Measurements from ENCODE around the gene C17orf113. TPM values are rescaled to one million over a fixed set of nuclear protein-coding genes. Genes with fewer than 3 reads are reported as not detected.

Gene C17orf113
- total RNA-seq (under 1 TPM; 0.52 to 0.94 TPM), polyA plus RNA-seq (under 1 TPM; 0.09 to 0.33 (median 0.13) TPM), total RNA-seq (0 to 2.6 (median 0.44) reads per million in 6 experiments)

DNA sequence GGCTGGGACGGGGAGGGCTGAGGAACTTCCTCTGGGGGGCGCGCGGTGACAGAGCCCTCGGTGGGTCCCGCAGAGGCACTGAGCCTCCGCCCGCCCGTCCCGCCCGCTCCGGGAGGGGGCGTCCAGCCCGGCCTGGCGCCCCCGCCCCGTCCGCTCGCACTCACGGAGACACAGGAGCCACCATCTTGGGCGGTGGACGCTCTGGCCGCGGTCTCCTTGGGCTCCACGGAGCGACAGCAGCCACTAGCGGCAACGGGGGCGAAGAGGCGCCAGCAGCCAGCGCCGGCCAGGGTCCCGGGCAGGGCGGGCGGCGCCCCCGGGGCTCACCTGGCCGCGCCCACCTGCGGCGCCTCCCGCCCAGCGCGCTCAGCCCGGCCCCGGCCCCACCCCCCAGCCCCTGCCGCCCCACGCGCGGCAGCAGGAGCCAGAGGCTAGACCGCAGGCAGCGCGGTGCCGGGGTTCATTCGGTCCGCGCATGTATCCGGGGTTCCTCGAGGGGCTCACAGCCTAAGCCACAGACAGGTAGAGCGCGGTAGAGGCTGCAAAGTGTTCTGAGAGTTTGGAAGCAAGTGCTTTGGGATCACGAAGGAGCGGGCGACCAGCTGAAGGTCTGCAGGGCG is at the start of gene C17orf113:
Gene C17orf113 (minus strand): TSS at position 209 of the 620 bp plus-strand sequence. CDS start 7,225 bp downstream, outside the sequence.
- Mint-ChIP-seq H3K9me3 (no peaks in the 10 kb centered on the region), H3K27me3 (peaks cover 9 to 47% (median 23%) of the 10 kb centered on the region in 5 donors), H3K27ac (peak within 1 kb of the TSS in 6 of 10 donors; percentile 31 to 81 (median 56)), H3K4me3 (peak within 1 kb of the TSS; percentile 67 to 89 (median 81)), H3K4me1 (peaks cover 6 to 9% (median 7%) of the 10 kb centered on the region in 4 donors), H3K36me3 (no peaks in the 10 kb centered on the region)
- DNase-seq, result peak; percentile 34 to 81 (median 55)
- peak; percentile 85 to 86 for ATAC-seq
- POLR2A ChIA-PET, result interaction anchor here (1.5 kb wide), 1 partner anchor 10 kb away, joined by 4 read pairs; no protein-coding TSS in a partner anchor

DNA sequence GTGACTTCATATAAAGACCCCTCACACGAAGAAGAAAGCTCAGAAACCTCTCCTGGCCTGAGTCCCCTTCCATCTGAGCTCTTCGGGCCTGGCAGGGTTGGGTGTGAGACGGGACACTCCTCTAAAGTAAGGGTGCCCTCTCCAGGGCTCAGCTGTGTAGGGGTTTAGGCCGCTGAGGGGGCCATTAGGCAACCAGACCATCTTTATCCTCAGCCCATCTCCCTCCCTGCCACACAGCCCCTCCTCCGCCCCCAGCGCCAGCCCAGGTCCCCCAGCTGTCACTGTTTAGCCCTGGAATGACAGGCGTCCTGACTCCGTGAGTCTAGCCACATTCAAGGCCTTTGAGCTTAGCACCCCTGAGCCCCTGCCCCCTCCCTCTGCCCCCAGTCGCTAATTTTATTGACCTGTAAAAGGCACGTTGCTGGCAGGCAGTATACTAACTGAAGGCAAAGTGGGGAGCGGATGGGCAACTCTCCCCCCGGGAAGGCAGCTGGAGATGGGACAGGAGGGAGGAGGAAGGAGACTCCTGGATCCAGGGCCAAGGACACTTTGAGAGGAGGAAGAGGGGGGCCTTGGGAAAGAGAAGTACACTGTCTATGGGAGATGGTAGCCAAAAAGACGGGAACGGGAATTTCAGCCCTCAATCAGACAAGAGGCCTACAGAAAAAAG is 48.5 kb upstream of the C17orf113 start:
- peak overlapping the region in 5 of 10 donors; percentile 11 to 68 (median 22) for H3K4me3 Mint-ChIP-seq
- H3K36me3 Mint-ChIP-seq, result peaks cover 0 to 9% (median 0%) of the 10 kb centered on the region in 3 donors
- peak overlapping the region in 2 of 10 donors; percentile 14 to 72 for H3K27ac Mint-ChIP-seq
- H3K27me3 Mint-ChIP-seq, result peaks cover 7 to 36% (median 11%) of the 10 kb centered on the region in 5 donors
- peak in 1 of 2 donors; percentile 31 for ATAC-seq
- DNase-seq, result peak in 1 of 10 donors; percentile 21
- POLR2A ChIA-PET, result interaction anchor here (0.5 to 1.3 kb wide), 2 partner anchors 12 to 1107 kb away, joined by 3 to 4 read pairs; no protein-coding TSS in a partner anchor
- H3K4me1 Mint-ChIP-seq, result peaks cover 8 to 13% (median 9%) of the 10 kb centered on the region in 4 donors
- H3K9me3 Mint-ChIP-seq, result no peaks in the 10 kb centered on the region

DNA sequence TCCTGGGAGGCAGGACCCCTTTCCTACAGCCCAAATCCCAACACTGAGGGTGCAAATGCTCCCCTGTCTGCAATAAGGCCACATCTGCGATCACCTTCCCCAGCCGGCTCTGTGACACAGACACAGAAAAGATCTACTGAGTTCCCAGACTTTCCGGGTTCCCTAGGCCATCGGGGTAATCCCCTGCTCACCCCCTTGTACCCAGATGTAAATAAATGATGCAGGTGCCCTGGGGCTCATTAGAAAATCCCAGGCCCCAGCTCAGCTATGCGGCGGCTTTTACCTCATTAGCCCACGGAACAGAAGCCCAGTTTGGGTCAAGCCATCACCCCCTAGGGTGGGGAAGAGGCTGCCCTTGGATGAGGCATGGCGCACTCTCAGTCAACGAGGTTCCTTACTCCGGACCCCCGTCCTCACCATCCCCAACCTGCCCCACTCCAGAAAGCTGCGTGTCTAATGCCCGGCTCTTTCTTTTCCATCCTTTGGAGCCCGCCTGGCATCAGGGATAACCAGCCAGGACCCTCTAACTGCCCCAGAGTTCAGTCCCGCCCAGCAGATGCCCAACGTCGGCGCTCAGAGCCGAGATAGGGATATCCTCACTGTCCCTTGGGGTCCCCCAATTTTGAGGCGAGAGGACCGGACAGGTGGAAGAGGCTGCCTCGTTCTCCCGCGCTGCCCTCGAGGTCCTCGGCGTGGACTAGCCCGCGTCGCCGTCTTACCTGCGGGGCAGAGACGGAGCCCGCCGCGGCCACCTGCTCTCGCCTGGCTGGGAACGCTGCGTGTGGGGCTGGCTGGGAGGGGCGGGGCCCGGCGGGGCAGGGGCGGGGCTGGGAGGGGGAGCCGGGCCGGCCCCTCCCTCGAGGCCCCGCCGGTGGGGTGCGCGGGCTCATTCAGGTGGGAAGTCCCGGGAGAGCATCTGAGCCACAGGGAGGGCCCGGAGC is 47.6 kb upstream of the C17orf113 start, which contains the start of gene ZNF385C:
Gene ZNF385C (minus strand): TSS at position 783 of the 941 bp plus-strand sequence. CDS start 35,417 bp downstream, outside the sequence.
- Mint-ChIP-seq H3K27ac (peak within 1 kb of the TSS in 3 of 10 donors; percentile 14 to 85 (median 72)), H3K36me3 (peaks cover 0 to 1% (median 0%) of the 10 kb centered on the region in 3 donors), H3K4me3 (peak within 1 kb of the TSS; percentile 30 to 78 (median 64)), H3K4me1 (peaks cover 8 to 13% (median 9%) of the 10 kb centered on the region in 4 donors), H3K9me3 (no peaks in the 10 kb centered on the region), H3K27me3 (peaks cover 8 to 39% (median 11%) of the 10 kb centered on the region in 5 donors)
- POLR2A ChIA-PET, result interaction anchor here (0.5 to 1.4 kb wide), 5 partner anchors 13 to 1107 kb away, joined by 3 to 5 read pairs (median 4); partner anchors contain the start of gene DHX58
- ATAC-seq (peak; percentile 78 to 93), DNase-seq (peak in 9 of 10 donors; percentile 25 to 71 (median 37))

DNA sequence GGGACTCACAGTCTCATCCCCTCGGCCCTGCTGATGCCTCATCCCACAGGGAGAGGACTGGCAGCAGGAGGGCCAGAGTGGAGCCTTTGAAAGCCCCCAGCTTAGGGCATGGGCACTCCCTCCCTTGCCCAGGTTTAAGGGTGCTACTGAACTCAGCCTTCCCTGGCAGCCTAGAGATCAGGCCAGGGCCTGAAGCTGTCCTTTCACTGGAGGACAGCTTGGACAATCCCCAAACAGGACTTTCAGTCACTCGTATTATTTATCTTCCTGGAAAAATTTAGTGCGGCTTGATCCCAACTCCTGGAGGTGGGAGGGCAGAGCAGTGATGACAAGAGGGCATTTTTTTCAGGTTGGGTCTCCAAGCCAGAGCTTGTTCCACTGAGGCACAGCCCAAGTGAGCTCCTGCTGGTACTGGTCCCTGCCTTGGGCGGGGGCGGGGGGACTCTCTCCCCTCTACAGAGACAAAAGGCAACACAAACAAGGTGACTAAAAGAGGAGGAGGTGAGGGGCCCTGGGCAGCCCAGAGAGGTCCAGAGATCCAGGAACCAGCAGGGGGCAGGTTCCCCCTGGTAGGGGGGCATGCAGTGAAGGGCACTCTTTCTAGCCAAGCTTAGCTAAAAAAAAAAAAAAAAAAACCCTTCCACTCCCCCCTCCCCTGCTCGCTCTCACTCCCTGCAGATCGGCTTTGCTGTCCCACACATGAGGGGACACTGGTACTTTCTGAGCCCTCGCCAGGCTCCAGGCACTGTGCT is 46.1 kb upstream of the C17orf113 start:
- no peaks in the 10 kb centered on the region for H3K9me3 Mint-ChIP-seq
- POLR2A ChIA-PET, result interaction anchor here (0.7 kb wide), 1 partner anchor 1257 kb away, joined by 3 read pairs; no protein-coding TSS in a partner anchor
- H3K27ac Mint-ChIP-seq, result no peak overlapping the region
- no peaks in the 10 kb centered on the region for H3K36me3 Mint-ChIP-seq
- no peak overlapping the region for H3K4me3 Mint-ChIP-seq
- peaks cover 8 to 39% (median 11%) of the 10 kb centered on the region in 5 donors for H3K27me3 Mint-ChIP-seq
- no peak for DNase-seq
- no peak for ATAC-seq
- H3K4me1 Mint-ChIP-seq, result peaks cover 8 to 11% (median 8%) of the 10 kb centered on the region in 4 donors

DNA sequence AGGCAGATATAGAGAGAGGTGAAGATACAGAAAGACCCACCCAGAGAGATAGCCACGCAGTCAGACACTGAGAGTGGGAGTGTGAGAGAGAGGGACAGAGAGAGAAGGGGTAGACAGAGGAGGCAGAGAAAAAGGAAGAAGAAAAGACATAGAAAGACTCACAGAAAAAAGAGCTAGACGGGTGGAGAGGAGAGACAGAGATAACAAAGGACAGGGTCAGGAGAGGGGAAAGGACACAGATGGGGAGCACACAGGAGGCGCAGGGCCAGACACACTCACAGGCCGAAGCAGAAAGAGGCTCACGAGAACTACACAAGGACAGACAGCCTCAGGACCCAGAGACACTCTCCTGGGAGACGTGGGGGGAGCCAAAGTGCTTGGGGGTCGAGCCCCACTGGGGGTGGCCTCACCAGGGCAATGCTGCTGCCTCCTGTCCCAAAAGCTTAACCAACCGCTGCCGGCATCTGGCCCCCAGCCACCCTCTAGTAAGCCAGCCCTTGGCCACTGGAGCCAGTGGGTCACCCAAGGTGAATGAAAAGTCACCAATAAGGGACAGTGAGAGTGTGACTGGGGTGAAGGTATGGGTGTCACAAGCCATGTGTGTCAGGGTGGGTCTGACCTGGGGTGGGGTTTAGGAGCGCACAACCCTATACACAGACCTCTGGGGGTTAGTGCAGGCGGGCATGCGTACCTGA is 44.1 kb upstream of the C17orf113 start:
- Mint-ChIP-seq H3K36me3 (no peaks in the 10 kb centered on the region), H3K4me3 (no peak overlapping the region), H3K27ac (no peak overlapping the region), H3K27me3 (peaks cover 8 to 39% (median 13%) of the 10 kb centered on the region in 5 donors), H3K4me1 (peaks cover 6 to 9% (median 8%) of the 10 kb centered on the region in 4 donors), H3K9me3 (no peaks in the 10 kb centered on the region)
- ATAC-seq (no peak), DNase-seq (no peak)
- POLR2A ChIA-PET, result no interaction called here

DNA sequence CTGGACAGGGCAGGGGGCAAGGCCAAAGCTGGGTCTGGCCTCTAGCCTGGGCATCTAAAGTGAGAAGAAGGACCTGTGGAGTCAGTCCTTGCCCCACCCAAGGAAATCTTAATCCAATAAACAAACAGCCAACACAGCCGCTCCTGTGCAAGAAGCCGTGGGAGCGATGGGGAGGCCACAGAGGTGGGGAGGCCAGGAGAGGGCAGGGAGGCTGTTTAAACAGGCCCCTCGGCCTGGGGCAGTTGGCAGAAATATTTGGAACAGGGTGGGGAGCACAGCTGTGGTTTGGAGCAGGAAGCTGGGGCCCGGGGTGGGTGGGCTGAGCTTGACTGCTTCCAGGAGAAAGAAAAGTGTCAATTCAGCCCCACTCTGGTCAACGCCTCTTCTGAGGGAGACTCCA is 42.5 kb upstream of the C17orf113 start:
- peaks cover 8 to 37% (median 14%) of the 10 kb centered on the region in 5 donors for H3K27me3 Mint-ChIP-seq
- DNase-seq, result no peak
- no peaks in the 10 kb centered on the region for H3K9me3 Mint-ChIP-seq
- no peak for ATAC-seq
- H3K36me3 Mint-ChIP-seq, result no peaks in the 10 kb centered on the region
- no peak overlapping the region for H3K27ac Mint-ChIP-seq
- peaks cover 5 to 6% (median 5%) of the 10 kb centered on the region in 4 donors for H3K4me1 Mint-ChIP-seq
- POLR2A ChIA-PET, result interaction anchor here (0.7 kb wide), 1 partner anchor 15 kb away, joined by 3 read pairs; no protein-coding TSS in a partner anchor
- no peak overlapping the region for H3K4me3 Mint-ChIP-seq

DNA sequence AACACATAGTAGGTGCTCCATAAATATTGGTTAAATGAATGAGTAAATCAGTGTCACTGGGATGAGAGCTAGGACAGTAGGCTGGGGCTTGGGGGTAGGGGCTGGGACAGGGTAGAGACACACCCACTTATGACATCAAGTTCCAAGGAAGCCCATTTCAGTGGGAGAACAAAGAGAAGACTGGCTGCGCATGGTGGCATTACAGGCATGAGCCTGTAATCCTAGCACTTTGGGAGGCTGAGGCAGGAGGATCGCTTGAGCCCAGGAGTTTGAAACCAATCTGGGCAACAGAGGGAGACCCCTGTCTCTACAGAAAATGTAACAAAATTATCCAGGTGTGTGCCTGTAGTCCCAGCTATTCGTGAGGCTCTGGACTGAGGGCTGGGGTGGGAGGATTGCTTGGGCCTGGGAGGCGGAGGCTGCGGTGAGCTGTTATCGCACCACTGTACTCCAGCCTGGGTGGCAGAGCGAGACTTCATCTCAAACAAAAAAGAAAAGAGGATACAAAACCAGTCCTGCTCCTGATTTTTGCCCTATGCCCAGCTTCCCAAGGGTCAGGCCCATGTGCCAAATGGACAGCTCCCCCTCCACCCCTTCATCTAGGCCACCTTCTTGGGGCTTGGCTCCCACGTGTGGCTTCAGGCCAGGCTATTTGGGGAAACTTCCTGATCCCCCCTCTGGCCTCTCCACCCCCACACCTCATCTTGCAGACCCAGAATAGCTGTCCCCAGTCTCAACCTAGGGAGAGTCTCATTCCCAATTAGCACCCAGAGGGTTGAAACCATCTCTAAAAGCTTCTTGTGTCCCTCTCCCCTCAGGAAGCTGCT is 40.8 kb upstream of the C17orf113 start:
- POLR2A ChIA-PET, result no interaction called here
- Mint-ChIP-seq H3K27me3 (peaks cover 4 to 24% (median 10%) of the 10 kb centered on the region in 5 donors), H3K4me1 (no peaks in the 10 kb centered on the region), H3K27ac (peak overlapping the region in 1 of 10 donors; percentile 32), H3K36me3 (no peaks in the 10 kb centered on the region), H3K4me3 (no peak overlapping the region), H3K9me3 (no peaks in the 10 kb centered on the region)
- ATAC-seq (no peak), DNase-seq (no peak)

DNA sequence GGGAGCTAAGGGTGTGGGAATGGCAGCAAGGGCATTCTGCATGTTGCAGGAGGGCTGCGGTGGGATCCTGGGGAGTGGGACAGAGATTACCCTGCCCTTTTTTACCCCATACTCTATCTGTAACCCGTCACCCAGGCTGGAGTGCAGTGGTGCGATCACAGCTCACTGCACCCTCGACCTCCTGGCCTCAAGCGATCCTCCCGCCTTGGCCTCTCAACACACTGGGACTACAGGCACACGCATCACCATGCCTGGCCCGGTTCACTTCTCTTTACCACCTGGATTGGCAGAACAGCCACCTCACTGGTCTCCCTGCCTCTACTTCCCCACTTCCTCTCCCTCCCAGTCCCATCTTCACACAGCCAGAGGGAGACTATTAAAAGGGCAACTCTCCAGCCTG is 38.3 kb upstream of the C17orf113 start:
- Mint-ChIP-seq H3K4me1 (no peaks in the 10 kb centered on the region), H3K27ac (no peak overlapping the region), H3K4me3 (no peak overlapping the region), H3K27me3 (peaks cover 0 to 4% (median 2%) of the 10 kb centered on the region in 5 donors), H3K36me3 (no peaks in the 10 kb centered on the region), H3K9me3 (no peaks in the 10 kb centered on the region)
- ATAC-seq (no peak), DNase-seq (no peak)
- POLR2A ChIA-PET, result no interaction called here

DNA sequence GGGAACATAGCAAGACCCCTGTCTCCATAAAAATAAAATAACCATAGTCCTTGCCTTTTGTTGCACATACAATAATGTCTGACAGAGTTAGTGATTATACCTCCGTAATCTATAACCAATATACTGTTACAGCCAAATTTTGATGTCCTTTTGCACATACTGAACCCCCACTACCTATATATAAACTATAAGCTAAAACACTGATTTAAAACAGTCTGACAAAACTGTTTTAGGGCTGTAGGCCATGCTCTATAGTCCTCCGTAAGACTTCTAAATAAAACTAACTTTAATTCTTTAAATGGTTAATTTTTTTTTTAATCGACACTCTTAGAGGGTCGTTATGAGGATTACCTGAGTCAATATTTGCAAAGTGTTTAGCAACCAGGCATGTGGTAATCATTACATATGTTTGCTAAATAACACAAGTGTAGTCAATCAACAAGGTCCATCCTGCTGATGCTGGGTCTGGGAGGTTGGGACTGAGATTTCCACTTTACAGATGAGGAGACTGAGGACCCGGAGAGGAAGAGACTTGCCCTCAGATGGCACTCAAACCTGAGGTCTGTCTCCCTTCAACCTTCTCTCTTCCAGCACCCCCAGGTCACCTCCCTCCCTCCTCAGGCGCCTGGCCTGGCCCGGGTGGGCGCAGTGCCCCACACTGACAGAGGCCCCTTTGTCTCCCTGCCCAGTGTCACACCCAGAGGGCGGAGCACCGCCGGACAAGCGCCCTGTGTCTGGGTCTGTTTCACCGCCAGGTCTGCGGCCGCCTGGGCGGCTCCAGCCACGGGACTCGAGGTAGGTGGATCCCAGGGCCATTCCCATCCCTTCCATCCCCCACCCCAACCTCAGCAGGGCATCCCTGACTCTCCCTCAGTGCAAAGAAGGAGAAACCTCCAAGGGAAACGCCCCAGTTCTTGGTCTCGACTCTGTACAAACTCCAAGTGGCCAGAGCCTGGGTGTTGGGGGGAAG is 37.6 kb upstream of the C17orf113 start:
- no peaks in the 10 kb centered on the region for H3K9me3 Mint-ChIP-seq
- ATAC-seq, result no peak
- peaks cover 0 to 4% (median 0%) of the 10 kb centered on the region in 5 donors for H3K27me3 Mint-ChIP-seq
- no peak overlapping the region for H3K4me3 Mint-ChIP-seq
- no peaks in the 10 kb centered on the region for H3K4me1 Mint-ChIP-seq
- no peaks in the 10 kb centered on the region for H3K36me3 Mint-ChIP-seq
- DNase-seq, result no peak
- peak overlapping the region in 1 of 10 donors; percentile 55 for H3K27ac Mint-ChIP-seq
- POLR2A ChIA-PET, result no interaction called here

Data from naive thymus-derived CD8-positive, alpha-beta T cell (primary cell).